ENCODE results near the gene SLC25A4.

DNA sequence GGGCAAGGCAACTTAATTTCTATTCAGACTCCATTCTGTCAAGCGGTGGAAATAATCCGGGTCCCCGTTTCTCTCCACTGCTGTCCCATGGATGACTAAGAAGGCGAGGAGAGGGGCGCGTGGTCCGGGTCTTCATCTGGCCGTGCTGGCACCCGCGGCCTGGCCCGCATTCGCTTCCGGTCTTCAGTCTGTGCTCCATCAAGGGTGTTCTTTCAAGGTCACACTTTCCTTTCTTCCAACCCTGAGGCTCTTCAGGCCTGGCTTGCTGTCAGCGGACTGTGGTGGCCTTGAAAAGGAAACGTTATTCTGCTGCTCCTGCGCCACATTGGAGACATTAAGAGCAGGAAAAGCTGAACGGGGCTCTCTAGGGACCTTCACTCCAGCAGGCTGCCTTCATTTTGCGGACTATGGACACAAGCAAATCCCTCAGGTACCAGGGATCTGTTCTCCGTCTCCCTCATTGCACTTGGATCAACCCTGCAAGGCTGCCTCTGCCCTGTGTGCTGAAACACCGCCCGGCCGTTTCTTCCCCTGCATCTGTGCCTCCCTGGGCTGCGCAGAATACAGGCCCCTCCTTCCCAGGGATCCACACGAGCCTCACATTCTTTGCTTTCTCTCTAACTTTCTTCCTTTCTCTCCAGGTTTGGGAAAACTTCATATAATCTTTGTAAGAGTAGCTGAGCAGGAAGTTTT lies 5.7 kb upstream of the SLC25A4 start:
- TF ChIP-seq, protein P1, sequence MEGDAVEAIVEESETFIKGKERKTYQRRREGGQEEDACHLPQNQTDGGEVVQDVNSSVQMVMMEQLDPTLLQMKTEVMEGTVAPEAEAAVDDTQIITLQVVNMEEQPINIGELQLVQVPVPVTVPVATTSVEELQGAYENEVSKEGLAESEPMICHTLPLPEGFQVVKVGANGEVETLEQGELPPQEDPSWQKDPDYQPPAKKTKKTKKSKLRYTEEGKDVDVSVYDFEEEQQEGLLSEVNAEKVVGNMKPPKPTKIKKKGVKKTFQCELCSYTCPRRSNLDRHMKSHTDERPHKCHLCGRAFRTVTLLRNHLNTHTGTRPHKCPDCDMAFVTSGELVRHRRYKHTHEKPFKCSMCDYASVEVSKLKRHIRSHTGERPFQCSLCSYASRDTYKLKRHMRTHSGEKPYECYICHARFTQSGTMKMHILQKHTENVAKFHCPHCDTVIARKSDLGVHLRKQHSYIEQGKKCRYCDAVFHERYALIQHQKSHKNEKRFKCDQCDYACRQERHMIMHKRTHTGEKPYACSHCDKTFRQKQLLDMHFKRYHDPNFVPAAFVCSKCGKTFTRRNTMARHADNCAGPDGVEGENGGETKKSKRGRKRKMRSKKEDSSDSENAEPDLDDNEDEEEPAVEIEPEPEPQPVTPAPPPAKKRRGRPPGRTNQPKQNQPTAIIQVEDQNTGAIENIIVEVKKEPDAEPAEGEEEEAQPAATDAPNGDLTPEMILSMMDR (conservative IDR thresholded peaks at IDR 0.05) = no peak
- TF ChIP-seq ZFX (IDR thresholded peaks at IDR 0.05) = no peak

Measured in C4-2B (cell line).